Hematopoietic multipotent progenitor cell treated with erythropoietin and hydrocortisone succinate and interleukin-3 and kit ligand, for 17 days (in vitro differentiated cells): ENCODE results near the gene ATCAY.
"Not testable (repeated sequence)": the region's sequence is repeated elsewhere in the genome, so short reads cannot be mapped to it uniquely, and the experiment has no call there.

Experiments used
- DNase-seq: peaks from one replicate; pipeline ENCODE4 v3.0.0-alpha.2; 2015; ENCODE audit warnings: low spot score

The ATCAY gene

GRCh38 chr19:3904233-3904632 is 23.7 kb downstream of the ATCAY start:
- DNase-seq: no peak

DNA sequence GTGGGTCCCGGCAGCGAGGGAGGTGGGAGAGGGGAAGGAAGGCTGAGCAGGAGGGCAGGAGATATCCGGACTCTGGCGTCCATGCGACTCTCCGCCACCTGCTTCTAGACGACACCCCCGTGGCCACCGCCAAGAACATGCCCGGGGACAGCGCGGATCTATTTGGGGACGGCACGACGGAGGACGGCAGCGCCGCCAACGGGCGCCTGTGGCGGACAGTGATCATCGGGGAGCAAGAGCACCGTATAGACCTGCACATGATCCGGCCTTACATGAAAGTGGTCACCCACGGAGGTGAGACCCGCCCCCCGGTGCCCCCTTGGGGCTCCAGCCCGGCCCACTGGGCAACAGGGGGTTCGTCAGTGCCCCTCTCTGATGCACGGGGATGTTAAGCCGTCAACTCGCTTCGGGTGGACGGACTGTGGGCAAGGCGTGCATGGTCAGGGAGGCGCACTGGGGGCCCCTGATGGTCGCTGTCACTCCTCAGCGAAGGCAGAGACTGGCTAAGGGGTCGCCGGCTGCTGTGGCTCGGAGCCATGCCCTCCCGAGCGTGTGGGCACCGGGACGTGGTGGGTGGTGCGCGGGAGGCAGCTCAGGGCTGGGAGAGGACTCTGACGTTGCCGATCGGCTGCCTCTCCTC is 27.3 kb downstream of the ATCAY start:
- DNase-seq: no peak

- DNase-seq: no peak
Measured at GRCh38 chr19:3908266-3909054, 28.0 kb downstream of the ATCAY start.

DNA sequence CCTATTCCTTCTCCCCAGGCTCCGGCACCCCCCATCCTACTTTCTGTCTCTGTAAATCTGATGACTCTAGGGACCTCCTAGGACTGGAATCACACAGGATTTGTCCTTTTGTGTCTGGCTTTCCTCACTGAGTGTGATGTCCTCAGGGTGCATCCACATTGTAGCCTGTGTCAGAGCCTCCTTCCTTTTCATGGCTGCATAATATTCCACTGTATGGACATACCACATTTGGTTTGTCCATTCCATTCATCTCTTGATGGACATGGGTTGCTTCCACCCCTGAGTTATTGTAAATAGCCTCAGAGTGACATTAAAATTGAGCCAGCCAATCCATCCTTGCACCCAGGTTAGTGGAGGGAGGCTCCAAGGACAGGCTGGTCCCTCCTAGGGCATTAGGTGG is 29.6 kb downstream of the ATCAY start:
- DNase-seq: no peak

DNA sequence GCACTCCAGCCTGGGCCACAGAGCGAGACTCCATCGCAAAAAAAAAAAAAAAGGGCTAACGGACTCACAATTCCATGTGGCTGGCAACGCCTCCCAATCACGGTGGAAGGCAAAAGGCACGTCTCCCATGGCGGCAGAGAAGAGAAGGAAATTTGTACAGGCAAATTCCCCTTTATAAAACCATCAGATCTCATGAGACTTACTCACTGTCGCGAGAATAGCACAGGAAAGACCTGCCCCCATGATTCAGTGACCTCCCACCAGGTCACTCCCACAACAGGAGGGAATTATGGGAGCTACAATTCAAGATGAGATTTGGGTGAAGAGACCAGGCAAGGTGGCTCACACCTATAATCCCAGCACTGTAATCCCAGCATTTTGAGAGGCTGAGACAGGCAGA is 33.7 kb downstream of the ATCAY start:
- DNase-seq: no peak

- no peak for DNase-seq
Measured at GRCh38 chr19:3916033-3916432, 35.5 kb downstream of the ATCAY start.

DNA sequence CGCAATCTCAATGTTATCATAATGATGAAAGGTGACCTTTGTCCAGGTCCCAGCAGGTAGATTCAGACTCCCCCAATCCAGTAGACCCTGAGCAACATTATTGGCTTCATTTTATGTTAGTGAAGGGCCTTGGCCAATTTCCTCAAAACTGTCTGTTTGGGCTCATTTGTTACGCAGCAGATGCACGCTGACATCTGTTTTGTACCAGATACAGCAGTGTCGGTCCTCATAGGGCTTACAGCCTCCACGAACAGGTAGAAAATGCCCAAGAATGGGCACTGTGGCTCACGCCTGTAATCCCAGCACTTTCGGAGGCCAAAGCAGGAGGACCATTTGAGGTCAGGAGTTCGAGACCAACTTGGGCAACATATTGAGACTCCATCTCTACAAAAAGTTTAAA is 39.3 kb downstream of the ATCAY start:
- no peak for DNase-seq

DNA sequence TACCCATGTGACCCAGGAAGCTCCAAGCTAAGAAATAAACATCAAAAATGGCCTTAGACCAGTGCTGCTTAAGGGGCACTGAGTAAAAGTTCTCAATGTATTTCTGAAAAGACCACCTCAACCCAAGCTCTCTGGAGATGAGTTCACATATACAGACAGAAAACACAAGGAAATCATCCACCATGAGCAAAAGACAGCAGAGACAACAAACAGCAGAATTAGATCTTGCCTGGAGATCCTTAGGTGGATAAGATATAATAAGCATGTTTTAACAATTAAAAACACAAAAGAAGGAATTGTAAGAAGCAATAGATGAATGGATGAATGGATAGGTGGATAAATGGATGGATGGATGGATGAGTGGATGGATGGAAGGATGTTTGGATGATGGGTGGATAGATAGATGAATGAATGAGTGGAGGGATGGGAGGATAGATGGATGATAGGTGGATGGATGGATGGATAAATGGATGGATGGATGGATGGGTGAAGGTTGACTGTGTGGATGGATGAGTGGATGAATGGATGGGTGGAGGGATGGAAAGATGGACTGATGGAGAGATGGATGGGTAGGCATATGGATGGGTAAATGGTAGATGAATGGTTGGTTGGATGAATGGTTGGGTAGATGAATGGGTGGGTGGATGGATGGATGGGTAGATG is 42.7 kb downstream of the ATCAY start:
- no peak for DNase-seq

DNA sequence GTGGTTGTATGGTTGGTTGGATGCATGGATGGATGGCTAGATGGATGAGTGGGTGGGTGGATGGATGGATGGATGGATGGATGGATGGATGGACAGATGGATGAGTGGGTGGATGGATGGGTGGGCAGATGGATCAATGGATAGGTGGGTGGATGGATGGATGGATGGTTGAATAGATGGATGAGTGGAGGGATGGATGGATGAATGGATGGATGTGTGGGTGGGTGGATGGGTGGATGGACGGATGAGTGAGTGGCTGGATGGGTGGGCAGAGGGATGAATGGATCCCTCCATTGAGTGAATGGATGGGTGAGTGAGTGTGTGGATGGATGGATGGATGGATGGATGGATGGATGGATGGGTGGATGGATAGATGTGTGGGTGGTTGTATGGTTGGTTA is 43.4 kb downstream of the ATCAY start:
- DNase-seq: no peak

DNA sequence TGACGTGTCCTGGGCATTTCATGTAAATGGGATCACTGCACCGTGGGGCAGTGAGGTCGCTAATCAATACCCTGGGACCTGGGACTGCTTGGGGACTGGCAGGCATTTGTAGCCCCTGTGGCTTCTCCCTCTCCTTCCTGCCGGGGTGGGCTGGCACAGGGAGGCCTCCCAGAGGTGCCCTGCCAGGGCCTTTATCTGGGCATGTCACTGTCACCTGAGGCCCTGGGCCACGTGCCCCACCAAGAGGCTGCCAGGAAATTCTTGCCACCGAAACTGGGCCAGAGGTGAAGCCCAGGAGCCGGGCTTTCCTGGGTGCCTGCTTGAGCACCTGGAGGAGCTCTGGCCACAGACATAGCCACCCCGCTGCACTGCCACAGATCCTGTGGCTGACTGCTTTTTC is 50.6 kb downstream of the ATCAY start:
- no peak for DNase-seq

DNA sequence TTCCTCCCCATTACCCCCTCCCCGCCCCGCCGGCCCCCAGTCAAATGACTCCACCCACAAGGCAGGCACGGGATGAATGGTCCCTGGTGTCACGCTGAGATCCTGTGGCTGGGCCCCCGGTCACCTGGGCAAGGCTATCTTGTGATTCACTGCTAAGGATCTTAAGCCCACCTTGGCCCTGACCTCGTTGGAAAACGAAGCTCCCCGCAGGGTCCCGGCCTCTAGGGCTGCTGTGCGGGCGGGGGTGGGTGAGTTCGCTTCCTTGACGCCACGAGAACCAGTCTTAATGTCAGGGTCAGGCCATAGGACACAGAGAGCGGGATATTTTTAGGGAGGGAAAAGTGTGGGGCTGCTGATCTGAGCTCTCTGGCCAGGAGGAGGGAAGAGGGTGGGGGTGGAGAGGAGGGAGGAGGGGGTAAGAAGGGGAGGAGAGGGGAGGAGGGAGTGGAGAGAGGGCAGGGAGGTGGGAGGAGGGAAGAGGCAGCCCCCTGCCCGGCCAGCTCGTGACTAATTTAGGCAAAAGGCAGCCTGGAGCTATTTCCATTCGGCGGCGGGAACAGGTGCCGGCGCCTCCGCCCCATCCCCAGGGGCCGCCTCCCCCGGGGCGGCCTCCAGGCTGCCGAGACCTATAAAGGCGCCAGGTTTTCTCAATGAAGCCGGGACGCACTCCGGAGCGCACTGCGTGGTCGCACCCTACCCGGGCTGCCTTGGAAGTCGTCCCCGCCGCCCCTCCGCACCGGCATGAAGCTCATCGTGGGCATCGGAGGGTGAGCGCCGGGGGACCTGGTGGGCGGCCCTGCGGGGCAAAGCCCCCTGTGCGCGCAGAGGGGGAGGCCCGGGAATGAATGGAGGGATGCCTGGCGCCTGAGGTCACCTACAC is 52.7 kb downstream of the ATCAY start, which contains the start of gene NMRK2:
TSS of gene NMRK2 (plus strand) at position 139 of the 880 bp plus-strand sequence. CDS start at position 742, 603 bp downstream.
- DNase-seq: no peak

DNA sequence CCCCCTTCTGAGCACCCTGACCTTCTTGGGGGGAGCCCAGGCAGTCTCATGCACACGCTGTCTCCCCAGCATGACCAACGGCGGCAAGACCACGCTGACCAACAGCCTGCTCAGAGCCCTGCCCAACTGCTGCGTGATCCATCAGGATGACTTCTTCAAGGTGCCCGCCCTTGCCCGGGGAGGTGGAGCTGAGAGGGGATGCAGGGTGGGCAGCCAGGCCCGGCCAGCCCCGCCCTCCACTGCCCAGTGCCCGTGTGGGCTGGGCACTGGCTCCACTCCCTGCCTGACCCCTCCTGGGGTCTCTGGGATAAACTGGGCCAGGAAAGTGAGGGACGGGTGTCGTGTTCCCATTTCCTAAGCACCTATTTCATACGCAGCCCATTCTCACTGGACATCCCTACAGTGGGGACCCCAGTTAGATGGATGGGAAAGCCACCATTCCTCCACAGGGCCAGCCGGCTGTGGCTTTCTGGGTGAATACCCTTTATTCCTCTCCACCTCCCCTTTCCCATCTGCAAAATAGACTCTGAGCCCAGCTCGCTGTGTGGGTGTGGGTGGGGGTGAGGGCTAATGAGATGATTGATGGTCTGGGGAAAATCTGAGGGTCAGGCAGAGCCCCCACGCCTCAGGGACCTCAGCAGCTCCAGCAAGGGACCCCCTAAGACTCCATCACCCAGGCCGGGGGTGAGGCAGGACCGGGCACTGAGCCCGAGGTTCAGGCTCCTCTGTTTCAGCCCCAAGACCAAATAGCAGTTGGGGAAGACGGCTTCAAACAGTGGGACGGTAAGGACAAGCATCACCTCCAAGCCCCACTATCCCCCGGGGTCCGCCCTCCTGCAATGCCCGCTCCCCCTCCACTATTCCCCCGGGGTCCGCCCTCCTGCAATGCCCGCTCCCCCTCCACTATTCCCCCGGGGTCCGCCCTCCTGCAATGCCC is 56.3 kb downstream of the ATCAY start:
- DNase-seq: no peak

DNA sequence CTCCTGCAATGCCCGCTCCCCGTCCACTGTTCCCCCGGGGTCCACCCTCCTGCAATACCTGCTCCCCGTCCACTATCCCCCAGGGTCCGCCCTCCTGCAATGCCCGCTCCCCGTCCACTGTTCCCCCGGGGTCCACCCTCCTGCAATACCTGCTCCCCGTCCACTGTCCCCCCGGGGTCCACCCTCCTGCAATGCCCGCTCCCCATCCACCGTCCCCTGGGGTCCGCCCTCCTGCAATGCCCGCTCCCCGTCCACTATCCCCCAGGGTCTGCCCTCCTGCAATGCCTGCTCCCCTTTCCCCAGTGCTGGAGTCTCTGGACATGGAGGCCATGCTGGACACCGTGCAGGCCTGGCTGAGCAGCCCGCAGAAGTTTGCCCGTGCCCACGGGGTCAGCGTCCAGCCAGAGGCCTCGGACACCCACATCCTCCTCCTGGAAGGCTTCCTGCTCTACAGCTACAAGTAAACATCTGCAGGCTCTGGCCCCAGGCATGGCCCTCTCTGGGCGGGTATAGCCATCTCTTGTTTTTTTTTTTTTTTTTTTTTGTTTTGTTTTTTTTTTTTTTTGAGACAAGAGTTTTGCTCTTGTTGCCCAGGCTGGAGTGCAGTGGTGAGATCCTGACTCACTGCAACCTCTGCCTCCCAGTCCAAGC is 57.9 kb downstream of the ATCAY start:
- not testable (repeated sequence) for DNase-seq

GRCh38 chr19:3942790-3943409 is 62.4 kb downstream of the ATCAY start:
- DNase-seq: no peak

- DNase-seq: no peak
Measured at GRCh38 chr19:3944018-3944721, 63.7 kb downstream of the ATCAY start.

DNA sequence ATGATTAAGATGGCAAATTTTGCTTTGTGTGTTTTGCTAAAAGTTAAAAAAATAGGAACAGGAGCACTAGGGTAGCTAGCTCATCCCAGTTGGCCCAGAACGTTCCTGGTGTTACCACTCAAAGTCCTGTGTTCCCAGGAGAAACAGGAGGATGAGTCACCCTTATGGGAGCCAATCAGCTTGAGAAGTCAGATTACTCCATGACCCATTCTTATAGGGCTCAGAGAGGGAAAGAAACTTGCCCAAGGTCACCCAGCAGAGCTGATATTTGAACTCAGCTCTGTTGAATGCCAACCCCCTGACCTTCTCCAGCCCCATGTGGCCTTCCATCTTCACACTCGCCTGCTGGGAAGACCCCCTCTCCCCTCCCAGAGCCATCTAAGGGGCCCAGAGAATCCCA is 65.4 kb downstream of the ATCAY start:
- no peak for DNase-seq

DNA sequence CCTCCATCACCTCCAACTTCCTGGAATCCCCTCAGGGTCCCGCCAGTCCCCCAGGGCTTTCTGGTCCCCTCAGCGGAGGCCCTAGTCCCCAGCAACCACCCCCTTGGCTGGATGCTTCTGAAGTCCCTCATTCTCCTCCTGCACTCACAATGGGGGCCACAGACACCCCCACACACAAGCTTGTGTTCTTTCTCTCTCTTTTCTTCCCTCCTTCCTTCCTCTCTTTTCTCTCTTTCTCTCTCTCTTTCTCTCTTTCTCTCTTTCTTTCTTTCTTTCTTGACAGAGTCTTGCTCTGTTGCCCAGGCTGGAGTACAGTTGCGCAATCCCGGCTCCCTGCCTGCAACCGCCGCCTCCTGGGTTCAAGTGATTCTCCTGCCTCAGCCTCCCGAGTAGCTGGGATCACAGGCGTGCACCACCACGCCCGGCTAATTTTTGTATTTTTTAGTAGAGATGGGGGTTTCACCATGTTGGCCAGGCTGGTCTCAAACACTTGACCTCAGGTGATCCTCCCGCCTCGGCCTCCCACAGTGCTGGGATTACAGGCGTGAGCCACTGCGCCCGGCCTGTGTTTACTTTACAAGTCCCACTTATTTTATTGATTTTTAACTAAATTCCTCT is 66.9 kb downstream of the ATCAY start:
- DNase-seq: not testable (repeated sequence)

- DNase-seq: no peak
Measured at GRCh38 chr19:3949294-3949693, 68.8 kb downstream of the ATCAY start.
